GM19099 (cell line): ENCODE data around the gene KMT2A.
A peak's percentile ranks its signal among the peaks of the same experiment; 100 is the strongest.

ENCODE experiments used
- POLR2A ChIP-seq: IDR thresholded peaks from 3 replicates; pipeline ENCODE4 v1.6.1; 2011; ENCODE audit warnings: low read depth; ENCODE audit not compliant: insufficient read length; ENCODE audit errors: extremely low read depth

KMT2A gene

DNA sequence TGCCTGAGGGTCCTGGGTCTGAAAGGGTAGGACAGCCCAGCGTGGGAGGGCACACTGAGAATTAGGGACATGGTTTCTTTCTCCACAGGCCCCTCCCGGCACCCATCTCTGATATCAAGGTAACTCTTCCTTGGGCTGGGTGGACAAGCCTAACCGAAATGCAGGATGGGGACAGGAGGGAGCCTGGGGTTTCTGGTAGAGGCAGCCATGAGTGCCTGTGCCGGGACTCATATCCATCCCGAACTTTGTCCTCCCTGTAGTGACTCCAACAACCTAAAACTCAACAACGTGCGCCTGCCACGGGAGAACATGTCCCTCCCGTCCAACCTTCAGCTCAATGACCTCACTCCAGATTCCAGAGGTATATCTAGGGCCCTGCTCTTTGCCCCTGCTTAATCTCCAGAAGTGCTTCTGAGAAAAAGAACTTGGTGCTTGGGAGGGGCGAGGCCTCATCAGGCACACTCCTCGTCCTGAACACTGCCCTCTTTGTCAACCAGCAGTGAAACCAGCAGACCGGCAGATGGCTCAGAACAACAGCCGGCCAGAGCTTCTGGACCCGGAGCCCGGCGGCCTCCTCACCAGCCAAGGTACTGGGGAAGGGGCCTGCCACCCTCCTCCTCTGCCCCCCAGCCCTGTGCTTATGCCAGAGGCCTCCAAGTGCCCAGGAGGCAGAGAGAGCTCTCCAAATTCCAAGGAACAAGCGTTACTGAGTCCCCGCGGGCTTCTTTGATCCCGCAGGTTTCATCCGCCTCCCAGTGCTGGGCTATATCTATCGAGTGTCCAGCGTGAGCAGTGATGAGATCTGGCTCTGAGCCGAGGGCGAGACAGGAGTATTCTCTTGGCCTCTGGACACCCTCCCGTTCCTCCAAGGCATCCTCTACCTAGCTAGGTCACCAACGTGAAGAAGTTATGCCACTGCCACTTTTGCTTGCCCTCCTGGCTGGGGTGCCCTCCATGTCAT, 97.8 kb downstream of the KMT2A start:
- TF ChIP-seq POLR2A: no peak

- no peak for TF ChIP-seq POLR2A
Observed at GRCh38 chr11:118535261-118535660, 99.0 kb downstream of the KMT2A start.

DNA sequence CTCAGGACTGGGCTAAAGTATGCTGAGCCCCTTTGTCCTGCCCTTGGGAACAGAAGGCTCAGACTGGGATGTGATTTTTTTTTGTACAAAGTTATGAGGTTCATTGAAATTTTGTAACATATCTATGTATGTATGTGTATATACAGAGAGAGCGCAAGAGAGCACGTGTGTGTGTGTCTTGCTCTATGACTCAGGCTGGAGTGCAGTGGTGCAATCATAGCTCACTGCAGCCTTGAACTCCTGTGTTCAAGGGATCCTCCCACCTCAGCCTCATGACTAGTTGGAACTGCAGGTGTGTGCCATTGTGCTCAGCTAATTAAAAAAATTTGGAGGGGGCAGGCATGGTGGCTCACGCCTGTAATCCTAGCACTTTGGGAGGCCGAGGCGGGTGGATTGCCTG, 100.4 kb downstream of the KMT2A start:
- TF ChIP-seq POLR2A: no peak

DNA sequence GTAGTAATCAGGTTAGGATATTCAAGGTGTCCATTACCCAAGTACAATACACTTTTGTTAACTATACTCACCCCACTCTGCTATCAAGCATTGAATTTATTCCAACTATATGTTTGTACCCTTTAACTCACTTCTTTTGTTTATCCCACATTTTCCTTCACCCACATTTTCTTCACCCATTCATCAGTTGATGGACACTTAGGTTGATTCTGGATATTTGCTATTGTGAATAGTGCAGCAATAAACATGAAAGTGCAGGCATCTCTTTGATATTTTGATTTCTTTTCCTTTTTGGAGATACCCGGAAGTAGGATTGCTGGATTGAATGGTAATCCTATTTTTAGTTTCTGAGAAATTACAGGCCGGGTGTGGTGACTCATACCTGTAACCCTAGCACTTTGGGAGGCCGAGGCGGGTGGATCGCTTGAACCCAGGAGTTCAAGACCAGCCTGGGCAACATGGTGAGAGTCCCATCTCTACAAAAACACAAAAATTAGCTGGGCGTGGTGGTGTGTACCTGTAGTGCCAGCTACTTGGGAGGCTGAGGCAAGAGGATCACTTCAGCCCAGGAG, 101.2 kb downstream of the KMT2A start:
- no peak for TF ChIP-seq POLR2A

- no peak for TF ChIP-seq POLR2A
Observed at GRCh38 chr11:118544010-118544646, 107.8 kb downstream of the KMT2A start.

DNA sequence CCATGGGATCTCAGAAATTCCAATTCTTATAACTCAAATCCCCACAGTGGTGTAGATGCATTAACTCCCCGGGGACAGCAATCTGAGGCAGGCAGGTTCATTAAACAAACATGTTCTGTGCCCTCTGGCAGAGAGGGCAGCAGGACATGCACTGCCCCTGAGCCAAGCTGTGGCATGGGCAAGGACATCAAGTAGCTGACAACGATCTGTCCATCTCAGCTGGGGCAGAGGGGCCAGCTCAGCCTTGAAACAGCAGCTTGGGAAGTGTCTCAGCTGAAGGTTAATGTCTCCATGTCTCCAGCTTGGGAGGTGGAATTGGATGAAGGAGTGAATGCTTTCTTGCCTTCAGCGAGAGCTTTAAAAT, 108.3 kb downstream of the KMT2A start:
- no peak for TF ChIP-seq POLR2A

- TF ChIP-seq POLR2A: no peak
Observed at GRCh38 chr11:118545533-118545932, 109.2 kb downstream of the KMT2A start.

GRCh38 chr11:118547132-118547531, 110.8 kb downstream of the KMT2A start:
- no peak for TF ChIP-seq POLR2A

DNA sequence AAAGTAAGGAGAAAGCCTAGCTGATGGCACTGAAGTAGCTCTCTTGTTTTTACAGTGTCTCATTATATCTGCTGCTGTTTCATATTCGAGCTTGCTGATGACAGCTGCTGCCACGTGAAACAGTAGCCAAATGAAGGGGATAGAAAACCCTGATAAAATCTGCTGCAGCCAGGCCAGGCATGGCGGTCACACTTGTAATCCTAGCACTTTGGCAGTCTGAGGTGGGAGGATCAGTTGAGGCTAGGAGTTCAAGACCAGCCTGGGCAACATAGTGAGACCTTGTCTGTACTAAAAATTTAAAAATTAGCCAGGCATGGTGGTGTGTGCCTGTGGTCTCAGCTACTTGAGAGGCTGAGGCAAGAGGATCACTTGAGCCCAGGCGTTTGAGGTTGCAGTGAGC, 116.0 kb downstream of the KMT2A start:
- no peak for TF ChIP-seq POLR2A

DNA sequence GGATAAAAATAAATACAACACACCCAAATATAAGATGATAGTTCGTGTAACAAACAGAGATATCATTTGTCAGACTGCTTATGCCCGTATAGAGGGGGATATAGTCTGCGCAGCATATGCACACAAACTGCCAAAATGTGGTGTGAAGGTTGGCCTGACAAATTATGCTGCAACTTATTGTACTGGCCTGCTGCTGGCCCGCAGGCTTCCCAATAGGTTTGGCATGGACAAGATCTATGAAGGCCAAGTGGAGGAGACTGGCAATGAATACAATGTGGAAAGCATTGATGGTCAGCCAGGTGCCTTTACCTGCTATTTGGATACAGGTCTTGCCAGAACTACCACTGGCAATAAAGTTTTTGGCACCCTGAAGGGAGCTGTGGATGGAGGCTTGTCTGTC, 124.5 kb downstream of the KMT2A start:
- no peak for TF ChIP-seq POLR2A

- no peak for TF ChIP-seq POLR2A
Observed at GRCh38 chr11:118565051-118565450, 128.8 kb downstream of the KMT2A start.

GRCh38 chr11:118569670-118570069, 133.4 kb downstream of the KMT2A start:
- TF ChIP-seq POLR2A: no peak

DNA sequence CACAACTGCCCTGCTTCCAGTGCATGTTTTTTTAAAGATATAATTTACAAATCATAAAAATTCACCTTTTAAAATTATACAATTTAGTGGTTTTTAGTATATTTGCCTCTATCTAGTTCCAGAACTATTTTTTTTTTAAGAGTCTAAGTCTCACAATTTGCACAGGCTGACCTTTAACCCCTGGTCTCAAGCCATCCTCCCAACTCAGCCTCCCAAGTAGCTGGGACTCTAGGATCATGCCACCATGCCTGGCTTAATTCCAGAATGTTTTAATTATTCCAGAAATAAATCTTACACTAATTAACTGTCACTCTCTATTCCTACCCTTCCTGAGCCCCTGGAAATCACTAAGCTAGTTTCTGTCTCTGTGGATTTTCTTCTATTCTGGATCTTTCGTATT, 134.5 kb downstream of the KMT2A start:
- no peak for TF ChIP-seq POLR2A

DNA sequence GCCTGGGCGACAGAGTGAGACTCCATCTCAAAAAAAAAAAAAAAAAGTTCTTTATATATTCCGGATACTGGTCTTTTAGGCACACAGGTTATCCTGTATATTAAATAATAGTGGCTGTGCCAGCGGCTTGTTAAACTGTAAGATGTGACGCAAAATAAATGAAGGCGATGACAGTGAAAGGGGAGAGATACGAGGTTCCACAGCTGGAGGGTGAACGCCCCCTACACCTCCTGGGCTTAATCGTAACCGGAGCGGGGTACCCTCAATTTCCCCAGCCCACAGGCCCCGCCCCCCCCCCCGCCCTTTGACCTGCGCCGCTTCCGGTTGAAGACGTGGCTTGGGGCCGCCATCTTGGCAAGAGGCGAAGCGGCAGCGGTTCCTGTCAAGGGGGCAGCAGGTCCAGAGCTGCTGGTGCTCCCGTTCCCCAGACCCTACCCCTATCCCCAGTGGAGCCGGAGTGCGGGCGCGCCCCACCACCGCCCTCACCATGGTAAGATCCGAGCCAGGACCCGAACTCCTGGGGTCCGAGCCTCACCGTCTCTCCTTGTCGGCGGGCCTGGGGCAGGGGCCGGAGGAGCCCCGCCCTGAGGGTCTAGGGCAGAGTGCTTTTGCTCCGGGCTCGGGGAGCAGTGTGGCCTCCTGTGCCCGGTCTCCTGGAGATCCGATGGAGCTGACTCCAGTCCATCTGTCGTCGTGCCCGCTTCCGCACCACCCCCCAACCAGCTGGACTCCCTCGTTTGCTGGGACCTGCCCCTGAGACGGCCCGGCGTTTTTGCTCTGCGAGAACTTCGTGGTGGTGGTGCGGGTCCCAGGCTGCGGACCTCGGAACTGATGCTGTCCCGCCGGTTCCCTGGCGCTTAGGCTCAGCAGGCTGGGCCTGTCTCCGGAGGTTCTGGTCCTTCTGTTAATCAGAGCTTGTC, 136.0 kb downstream of the KMT2A start, which contains the start of gene ARCN1:
ARCN1 (plus strand) TSS at position 349 of the 920 bp plus-strand sequence; CDS start at position 488, 139 bp downstream.
- peak; percentile 94 for TF ChIP-seq POLR2A
